ENCODE data around the gene OR10H4. TPM values are rescaled to one million over a fixed set of nuclear protein-coding genes. Genes with fewer than 3 reads are reported as not detected.
"Not testable (repeated sequence)": the region's sequence is repeated elsewhere in the genome, so short reads cannot be mapped to it uniquely, and the experiment has no call there.

OR10H4 gene
- total RNA-seq, 4 donors from 2014 or later, result not detected

DNA sequence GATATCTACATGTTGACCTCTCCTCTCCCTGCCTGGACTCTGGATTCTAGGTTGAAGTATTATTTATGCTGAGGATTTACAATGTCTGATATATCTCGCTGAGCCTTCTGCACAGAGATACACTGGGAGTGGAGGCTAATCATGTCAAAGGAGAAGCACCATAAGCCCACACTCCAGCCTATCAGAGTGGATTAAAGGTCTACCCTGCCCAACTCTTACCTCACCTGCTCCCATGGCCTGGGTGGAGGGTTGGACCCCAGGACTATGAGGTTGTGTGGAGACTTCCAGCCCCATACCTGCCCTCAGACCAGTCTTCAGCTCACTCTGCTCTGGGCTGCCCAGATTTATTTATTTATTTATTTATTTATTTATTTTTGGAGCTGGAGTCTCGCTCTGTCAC lies 15.4 kb downstream of the OR10H4 start:
- TF ChIP-seq EP300 (IDR thresholded peaks at IDR 0.05) (no peak), POLR2AphosphoS5 (IDR thresholded peaks at IDR 0.05) (no peak), POLR2A (IDR thresholded peaks at IDR 0.05) (no peak)
- TF ChIP-seq, protein P1, sequence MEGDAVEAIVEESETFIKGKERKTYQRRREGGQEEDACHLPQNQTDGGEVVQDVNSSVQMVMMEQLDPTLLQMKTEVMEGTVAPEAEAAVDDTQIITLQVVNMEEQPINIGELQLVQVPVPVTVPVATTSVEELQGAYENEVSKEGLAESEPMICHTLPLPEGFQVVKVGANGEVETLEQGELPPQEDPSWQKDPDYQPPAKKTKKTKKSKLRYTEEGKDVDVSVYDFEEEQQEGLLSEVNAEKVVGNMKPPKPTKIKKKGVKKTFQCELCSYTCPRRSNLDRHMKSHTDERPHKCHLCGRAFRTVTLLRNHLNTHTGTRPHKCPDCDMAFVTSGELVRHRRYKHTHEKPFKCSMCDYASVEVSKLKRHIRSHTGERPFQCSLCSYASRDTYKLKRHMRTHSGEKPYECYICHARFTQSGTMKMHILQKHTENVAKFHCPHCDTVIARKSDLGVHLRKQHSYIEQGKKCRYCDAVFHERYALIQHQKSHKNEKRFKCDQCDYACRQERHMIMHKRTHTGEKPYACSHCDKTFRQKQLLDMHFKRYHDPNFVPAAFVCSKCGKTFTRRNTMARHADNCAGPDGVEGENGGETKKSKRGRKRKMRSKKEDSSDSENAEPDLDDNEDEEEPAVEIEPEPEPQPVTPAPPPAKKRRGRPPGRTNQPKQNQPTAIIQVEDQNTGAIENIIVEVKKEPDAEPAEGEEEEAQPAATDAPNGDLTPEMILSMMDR (IDR thresholded peaks at IDR 0.05), result no peak

DNA sequence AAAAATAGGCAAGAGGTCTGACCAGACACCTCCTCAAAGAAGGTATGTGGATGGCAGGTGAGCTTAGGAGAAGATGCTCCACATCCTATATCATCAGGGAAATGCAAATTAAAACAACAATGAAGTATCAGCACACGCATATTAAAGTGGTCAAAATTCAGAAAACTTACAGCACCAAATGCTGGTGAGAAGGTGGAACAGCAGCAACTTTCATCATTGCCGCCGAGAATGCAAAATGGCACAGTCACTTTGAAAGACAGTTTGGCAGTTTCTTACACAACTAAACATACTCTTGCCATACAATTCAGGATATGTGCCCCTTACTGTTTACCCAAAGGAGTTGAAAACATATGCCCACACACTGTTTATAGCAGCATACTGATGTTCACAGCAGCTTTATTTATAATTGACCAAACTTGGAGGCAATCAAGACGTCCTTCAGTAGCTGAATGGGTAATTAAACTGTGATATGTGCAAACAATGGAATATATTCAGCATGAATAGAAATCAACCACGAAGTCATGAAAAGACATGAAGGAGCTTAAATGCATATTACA lies 22.5 kb downstream of the OR10H4 start:
- TF ChIP-seq EP300 (IDR thresholded peaks at IDR 0.05), result no peak
- no peak for TF ChIP-seq POLR2AphosphoS5 (IDR thresholded peaks at IDR 0.05)
- TF ChIP-seq POLR2A (IDR thresholded peaks at IDR 0.05), result no peak
- TF ChIP-seq, protein P1 (IDR thresholded peaks at IDR 0.05), result no peak
- H3K36me3 ChIP-seq, result no peaks in the 10 kb centered on the region
- H3K4me3 ChIP-seq, result no peak overlapping the region
- WGBS, 2 donors (ENCODE audit: low coverage in 1 of 2), result 42 to 83% methylated on average over 3 to 5 of the region's 5 CpGs
- no peak for ATAC-seq
- no peaks in the 10 kb centered on the region for H3K9me3 ChIP-seq
- no peak overlapping the region for H3K27ac ChIP-seq
- peaks cover 24% of the 10 kb centered on the region for H3K27me3 ChIP-seq
- H3K4me1 ChIP-seq, result no peaks in the 10 kb centered on the region

More for the DNA sequence above, 15.4 kb downstream of the OR10H4 start:
- H3K4me3 ChIP-seq, result no peak overlapping the region
- no peak overlapping the region for H3K27ac ChIP-seq
- no peaks in the 10 kb centered on the region for H3K36me3 ChIP-seq
- H3K4me1 ChIP-seq, result no peaks in the 10 kb centered on the region
- WGBS, 2 donors (ENCODE audit: low coverage in 1 of 2), result 33 to 40% methylated on average over 1 of the region's 2 CpGs
- ATAC-seq, result no peak
- peaks cover 64% of the 10 kb centered on the region for H3K27me3 ChIP-seq
- H3K9me3 ChIP-seq, result peaks cover 0 to 17% (median 0%) of the 10 kb centered on the region in 3 donors

DNA sequence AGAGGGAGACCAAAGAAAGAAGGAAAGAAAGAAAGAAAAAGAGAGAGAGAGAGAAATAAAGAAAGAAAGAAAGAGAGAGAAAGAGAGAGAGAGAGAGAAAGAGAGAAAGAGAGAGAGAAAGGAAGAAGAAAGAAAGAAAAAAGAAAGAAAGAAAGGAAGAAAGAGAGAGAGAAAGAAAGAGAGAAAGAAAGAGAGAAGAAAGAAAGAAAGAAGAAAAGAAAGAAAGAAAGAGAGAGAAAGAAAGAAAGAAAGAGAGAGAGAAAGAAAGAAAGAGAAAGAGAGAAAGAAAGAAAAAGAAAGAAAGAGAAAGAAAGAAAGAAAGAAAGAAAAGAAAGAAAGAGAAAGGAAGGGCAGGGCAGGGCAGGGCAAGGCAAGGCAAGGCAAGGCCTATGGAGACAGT lies 23.2 kb downstream of the OR10H4 start:
- H3K27ac ChIP-seq, ATAC-seq, H3K4me3 ChIP-seq, H3K36me3 ChIP-seq, H3K4me1 ChIP-seq, H3K9me3 ChIP-seq: not testable (repeated sequence)
- H3K27me3 ChIP-seq, result peaks cover 30% of the 10 kb centered on the region

DNA sequence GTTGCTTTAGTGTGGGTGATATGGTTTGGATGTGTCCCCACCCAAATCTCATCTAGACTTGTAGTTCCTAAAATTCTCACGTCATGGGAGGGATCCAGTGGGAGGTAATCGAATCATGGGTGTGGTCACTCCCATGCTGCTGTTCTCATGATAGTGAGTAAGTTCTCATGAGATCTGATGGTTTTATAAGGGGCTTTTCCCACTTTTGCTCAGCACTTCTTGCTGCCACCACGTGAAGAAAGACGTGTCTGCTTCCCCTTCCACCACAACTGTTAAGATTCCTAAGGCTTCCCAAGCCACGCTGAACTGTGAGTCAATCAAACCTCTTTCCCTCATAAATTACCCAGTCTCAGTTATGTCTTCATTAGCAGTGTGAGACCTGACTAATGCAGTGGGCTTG lies 26.0 kb downstream of the OR10H4 start:
- no peak for ATAC-seq
- Histone ChIP-seq H3K4me3 (no peak overlapping the region), H3K4me1 (no peaks in the 10 kb centered on the region), H3K27ac (no peak overlapping the region), H3K27me3 (peaks cover 36% of the 10 kb centered on the region), H3K36me3 (no peaks in the 10 kb centered on the region), H3K9me3 (no peaks in the 10 kb centered on the region)
- TF ChIP-seq, protein P1 (IDR thresholded peaks at IDR 0.05), result no peak
- TF ChIP-seq POLR2A (IDR thresholded peaks at IDR 0.05), result no peak
- no peak for TF ChIP-seq POLR2AphosphoS5 (IDR thresholded peaks at IDR 0.05)
- TF ChIP-seq EP300 (IDR thresholded peaks at IDR 0.05), result no peak
- 14 to 61% methylated on average over 2 to 5 of the region's 5 CpGs for WGBS, 2 donors (ENCODE audit: low coverage in 1 of 2)

DNA sequence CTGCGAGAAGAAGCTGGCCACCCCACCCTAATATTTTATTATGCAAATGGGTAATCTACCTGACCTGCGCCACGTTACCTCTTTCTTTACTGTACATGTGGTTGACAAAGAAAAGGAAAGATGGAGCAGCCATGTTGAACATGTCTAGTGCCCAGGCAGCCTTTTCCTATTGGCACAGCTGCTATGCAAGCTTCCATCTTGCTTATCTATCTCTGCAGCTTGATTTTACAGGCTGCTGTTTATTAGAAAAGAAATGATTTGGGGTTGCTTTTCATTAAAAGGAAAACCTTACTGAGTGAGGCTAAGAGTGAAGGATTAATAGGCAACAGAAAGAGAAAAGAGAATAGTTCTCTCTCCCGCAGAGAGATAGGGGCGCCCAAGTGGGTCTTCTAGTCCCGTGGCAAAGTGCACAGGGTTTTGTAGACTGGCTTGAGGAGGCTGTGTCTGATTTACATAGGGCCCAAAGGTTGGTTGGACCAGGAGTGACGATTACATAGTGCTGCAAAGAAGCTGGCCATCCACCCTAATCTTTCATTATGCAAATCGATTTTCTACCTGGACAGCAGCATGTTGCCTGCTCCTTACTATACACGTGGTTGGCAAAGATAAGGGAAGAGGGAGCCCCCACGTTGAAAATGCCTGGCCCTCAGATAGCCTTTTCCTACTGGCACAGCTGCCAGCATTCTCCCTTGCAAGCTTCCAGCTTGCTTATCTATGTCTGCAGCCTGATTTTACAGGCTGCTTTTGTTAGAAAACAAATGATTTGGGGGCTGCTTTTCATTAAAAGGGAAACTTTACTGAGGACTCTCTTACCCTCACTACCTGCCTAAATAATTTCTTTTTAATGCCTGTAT lies 28.3 kb downstream of the OR10H4 start:
- H3K4me1 ChIP-seq, result no peaks in the 10 kb centered on the region
- no peak for ATAC-seq
- TF ChIP-seq POLR2AphosphoS5 (IDR thresholded peaks at IDR 0.05) (no peak), POLR2A (IDR thresholded peaks at IDR 0.05) (no peak)
- H3K9me3 ChIP-seq, result peaks cover 0 to 14% (median 0%) of the 10 kb centered on the region in 3 donors
- H3K4me3 ChIP-seq, result no peak overlapping the region
- H3K27ac ChIP-seq, result no peak overlapping the region
- peaks cover 50% of the 10 kb centered on the region for H3K27me3 ChIP-seq
- H3K36me3 ChIP-seq, result no peaks in the 10 kb centered on the region
- WGBS, 2 donors (ENCODE audit: low coverage in 1 of 2), result 33 to 63% methylated on average over 9 to 10 of the region's 10 CpGs

DNA sequence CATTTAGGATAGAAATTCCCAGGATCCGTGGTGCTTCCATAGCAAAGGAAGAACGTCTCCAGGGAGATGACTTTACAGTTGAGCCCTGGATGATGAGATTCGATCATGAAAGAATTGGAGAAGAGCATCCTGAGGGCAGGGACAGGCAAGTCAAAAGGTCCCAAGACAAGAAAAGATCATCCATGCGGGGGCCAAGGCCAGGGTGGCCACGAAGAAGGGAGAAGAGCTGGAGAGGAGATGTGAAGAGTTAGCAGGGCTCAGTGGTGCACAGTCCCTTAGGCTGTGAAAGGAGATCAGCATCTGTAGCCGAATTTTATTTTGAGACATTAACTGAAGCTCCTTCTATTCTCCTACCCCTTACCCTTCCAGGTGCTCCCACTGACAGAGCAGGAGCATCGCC lies 28.9 kb downstream of the OR10H4 start:
- no peaks in the 10 kb centered on the region for H3K4me1 ChIP-seq
- H3K27me3 ChIP-seq, result peaks cover 50% of the 10 kb centered on the region
- no peak overlapping the region for H3K4me3 ChIP-seq
- 49 to 71% methylated on average over 5 to 7 of the region's 7 CpGs for WGBS, 2 donors (ENCODE audit: low coverage in 1 of 2)
- TF ChIP-seq POLR2A (IDR thresholded peaks at IDR 0.05), result no peak
- TF ChIP-seq, protein P1 (IDR thresholded peaks at IDR 0.05), result no peak
- TF ChIP-seq POLR2AphosphoS5 (IDR thresholded peaks at IDR 0.05), result no peak
- TF ChIP-seq EP300 (IDR thresholded peaks at IDR 0.05), result no peak
- no peaks in the 10 kb centered on the region for H3K36me3 ChIP-seq
- peaks cover 0 to 21% (median 0%) of the 10 kb centered on the region in 3 donors for H3K9me3 ChIP-seq
- ATAC-seq, result no peak
- H3K27ac ChIP-seq, result no peak overlapping the region

Measured in gastroesophageal sphincter (tissue), 4 donors.